OCI-LY3 (cell line): ENCODE results near the gene NEURL1B.

Source experiments
- CTCF ChIP-seq: fragments of 200-600, 300-600 bp; sonication (generic); IDR thresholded peaks from 2 replicates; pipeline ENCODE4 v1.5.1; 2014; ENCODE audit warnings: antibody characterized with exemption, low read length, low read depth
- EZH2phosphoT487 ChIP-seq: fragments of 200-600 bp; shearing (Covaris generic); IDR thresholded peaks from 2 replicates; pipeline ENCODE4 v1.6.1; 2018; ENCODE audit warnings: antibody characterized with exemption, mixed run types, low read depth

- TF ChIP-seq CTCF (no peak), EZH2phosphoT487 (no peak)
Observed at GRCh38 chr5:172733131-172733973, 92.3 kb downstream of the NEURL1B start.
